HG02885 (cell line): ENCODE results near the gene GNB1L.
"Not testable (repeated sequence)": the region's sequence is repeated elsewhere in the genome, so short reads cannot be mapped to it uniquely, and the experiment has no call there.

ENCODE experiments used
- ATAC-seq: cut with Tn5 transposase; IDR thresholded peaks from one replicate; pipeline ENCODE4 v1.9.1; 2021; ENCODE audit warnings: mild to moderate bottlenecking; ENCODE audit not compliant: unreplicated experiment, poor library complexity

The GNB1L gene

DNA sequence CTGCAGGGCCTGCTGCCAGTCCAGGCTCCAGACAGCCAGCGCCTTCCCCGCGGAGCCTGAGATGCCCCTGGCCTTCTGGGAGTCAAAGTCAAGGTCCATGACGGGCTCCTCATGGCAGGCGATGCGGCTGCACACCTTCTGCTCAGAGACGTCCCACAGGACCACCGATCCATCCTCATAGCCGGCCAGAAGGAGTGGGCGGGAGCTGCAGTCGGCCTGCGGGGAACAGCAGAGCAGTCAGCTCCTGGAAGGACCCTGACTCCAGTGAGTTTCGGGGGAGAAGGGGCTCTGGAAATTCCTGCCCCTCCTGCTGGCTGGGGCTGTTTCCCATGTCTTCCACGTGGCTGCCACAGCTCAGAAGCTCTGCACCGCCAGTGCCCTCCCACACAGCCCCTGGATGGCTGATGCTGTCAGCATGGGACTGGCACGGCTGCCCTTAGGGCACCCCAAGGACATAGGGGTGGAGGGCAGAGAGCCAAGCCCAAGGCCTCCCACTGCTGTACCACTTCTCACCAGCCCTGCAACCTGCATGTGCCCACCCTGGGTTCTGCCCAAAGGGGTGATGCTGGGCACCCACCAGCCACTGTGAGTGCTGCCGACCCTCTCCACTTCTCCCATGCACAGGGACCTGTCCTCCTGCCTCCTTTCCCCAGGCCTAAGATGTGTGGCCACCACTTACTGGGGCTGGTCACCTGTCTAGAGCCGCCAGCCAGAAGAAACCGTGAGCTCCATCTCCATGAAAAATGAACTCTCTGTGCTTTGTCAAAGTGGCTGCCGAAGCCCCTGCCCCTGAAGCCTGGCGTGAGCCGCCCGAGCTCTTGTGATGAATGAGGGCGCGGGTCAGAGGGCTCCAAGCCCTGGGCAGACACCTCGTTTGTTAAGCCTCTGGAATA is 52.4 kb downstream of the GNB1L start:
- ATAC-seq, result no peak

DNA sequence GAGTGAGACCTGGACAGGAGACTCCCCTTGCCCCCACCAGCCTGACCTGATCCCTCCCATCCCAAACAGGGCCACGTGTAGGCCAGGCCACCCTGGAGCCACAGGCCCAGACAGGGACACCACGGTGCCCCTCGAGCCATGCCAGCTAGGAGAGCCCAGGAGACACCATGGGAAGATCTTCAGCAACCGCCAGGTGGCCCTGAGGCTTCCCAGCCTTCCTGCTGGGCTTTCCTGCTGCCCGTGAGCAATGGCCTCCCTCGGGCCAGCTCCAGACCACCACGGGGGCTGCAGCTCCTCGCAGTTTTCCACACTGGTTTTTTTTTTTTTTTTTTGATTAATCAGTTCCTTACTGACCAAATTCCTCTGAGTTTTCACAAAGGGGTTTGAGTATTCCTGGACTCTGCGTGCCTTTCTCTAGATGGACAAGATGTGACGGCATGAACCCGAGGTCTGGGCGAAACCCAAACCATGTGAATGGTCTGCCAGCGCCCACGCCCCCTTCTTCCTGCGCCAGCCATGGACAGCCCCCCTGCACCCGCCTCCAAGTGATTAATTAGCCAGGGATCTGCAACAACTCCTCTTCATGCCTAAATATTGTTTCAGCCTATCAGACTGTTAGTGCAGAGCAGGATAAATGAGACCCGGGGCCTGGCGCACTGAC is 53.2 kb downstream of the GNB1L start:
- no peak for ATAC-seq

DNA sequence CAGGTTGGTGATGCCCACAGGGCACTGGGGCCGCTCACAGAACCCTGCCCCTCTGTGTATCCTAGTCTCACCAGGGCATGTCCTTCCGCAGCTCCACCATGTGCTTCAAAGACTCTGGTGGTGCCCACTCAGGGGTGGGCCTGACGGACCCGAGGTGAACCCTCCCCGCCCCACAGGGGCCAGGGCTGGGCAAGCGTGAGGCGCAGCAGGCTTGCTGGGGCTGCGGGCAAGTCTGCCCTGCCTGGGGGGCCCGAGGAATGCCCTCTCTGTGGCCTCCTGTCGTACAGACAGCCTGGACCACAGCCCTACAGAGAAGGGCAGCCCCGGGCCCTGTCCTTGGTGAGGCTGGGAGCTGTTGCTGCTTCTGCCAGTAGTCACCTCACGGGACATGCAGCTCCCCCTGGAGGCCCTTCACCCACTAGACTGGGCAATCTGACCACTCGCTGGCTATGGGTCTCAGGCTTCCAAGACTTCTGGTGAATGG is 53.9 kb downstream of the GNB1L start:
- ATAC-seq, result no peak

DNA sequence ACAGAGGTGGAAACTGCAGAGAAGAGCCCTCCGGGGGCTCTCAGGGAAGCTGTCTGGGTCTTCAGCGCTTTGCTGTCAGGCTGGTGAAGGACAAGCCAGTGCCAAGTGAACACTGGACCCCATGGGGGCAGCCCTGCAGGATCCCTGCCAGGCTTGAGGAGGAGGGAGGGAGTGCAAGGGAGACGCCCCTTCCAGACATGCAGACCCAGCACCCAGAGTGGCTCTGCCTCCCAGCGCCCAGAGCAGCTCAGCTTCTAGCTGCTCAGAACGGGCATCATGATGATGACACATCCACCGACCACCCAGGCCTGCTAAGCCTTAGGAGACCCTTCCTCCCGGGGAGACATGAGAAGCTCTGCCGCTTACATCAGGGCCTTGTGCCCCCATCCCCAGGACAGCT is 54.4 kb downstream of the GNB1L start:
- no peak for ATAC-seq

DNA sequence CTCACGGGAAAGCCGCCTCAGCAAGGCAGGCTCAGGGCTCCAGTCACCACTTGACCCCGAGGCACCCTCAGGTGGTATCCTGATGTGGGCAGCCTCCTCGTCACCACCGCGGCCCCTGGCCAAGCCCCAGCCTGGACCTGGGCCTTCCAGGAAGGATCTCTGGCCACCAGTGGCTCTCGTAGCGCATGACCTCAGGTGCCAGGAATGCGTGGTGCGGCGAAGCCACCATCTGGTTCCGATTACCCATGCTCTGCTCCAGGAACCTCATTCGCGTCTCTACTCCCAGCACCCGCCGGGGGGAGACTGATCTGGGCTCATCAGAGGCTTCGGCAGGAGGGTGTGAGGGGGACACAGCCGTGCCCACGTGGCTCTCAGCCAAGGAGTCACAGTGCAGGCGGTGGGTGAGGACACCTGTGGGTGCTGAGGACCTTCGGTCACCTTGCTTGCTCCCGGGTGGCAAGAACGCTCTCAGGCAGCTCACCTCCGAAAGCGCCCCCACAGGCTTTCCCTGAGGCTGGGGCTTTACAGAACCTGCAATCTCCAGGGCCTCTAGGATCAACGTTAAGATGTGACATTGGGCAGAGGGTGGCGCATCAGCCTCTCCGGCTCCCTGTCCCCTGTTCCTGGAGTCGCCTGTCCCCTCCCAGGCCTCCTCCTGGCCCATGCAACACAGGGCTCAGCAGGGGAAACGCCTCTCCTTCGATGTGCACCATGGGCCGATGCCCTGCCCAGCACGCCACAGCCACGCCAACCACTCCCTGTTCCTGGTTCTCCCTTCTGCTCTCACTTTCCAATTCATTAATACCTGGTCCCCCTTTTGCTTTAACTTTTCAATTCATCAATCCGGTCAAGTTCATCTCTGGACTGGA is 55.1 kb downstream of the GNB1L start:
- ATAC-seq, result no peak

DNA sequence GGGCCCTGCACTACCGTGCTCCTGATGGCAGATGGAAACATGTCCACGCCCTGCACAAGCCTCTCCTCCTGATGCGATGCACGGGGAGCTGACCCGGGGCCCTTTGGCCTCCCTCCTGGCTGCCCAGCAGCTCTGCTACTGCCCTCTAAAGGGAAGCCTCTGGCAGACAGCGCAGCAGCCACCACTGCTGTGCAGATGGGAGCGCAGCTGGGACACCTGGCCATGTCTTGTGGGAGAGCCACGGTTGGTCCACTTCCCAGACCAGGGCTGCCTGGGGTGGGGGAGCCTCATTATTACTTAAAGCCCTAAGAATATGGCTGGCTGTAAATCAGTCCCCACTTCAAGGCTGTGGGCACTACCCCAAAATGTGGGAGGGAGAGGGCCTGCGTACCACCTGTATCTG is 55.8 kb downstream of the GNB1L start:
- ATAC-seq, result no peak

DNA sequence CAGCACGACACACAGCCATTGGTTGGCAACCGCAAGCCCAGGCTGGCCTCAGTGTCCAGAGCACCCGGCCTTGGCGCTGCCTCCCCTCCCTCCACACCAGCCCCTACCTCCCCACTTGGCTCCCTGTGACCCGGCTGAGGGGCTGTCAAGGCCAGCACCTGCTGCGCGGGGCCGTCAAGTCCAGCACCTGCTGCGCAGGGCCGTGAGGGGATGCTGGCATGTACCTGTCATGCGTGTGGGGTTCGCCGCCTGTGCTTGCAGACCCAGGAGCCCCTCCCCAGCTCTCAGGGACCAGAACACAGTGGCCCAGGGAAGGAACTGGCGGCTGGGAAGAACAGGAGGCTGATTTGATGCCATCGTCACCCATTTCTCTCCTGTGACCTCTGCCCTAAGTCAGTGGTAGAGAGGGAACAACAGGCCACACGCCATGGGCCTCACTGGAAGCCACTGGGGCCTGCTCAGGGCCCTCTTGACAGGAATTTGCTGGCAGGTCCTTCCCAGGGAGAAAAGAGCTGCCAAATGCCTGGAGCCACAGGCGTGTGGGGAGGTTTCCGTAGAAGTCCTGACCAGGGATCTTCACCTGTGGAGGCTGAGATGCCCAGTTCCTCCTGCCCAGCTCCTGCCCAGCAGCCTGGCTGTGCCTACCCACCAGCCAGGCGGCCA is 56.5 kb downstream of the GNB1L start:
- ATAC-seq, result no peak

DNA sequence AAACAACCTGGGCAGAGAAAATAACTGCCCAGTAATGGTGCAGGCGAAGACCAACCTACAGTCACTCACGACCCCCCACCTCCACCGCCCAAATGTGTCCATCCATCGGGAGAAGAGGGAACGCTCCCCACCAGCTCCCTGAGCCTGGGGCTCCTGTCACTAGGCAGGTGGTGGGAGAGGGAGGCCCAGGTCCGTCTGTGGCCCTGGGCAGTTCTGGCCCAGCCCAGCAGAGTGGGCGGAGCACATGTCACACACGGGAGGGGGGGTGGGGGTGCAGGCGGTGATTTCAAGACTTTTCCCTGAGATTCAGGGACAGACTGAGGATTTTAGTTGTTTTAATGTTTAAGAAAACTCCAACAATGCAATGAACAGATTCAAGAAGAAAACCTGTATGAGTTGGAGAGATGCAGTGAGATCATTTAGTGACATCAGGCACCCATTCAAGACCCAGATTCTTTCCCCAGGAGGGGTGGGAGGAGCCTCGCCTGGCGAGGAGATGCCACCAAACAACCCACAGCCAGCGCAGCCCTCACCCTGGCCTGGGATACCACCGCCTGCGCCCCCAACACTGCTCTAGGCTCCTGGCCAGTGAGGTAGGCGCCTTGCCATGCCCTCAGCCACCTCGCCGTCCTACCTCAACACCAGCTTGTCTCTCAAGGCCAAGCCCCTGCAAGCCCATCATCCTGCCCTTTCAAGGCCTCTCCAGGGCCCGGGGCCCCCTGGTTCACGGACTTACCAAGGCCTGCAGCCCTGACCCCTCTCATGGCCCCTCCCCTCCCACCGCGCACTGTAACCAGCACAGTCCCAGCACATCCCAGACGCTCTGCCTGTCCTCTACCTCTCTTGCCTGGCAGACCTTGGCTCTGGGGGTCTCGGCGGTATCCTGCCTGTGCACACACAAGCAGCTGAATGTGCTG is 57.3 kb downstream of the GNB1L start:
- ATAC-seq, result no peak

DNA sequence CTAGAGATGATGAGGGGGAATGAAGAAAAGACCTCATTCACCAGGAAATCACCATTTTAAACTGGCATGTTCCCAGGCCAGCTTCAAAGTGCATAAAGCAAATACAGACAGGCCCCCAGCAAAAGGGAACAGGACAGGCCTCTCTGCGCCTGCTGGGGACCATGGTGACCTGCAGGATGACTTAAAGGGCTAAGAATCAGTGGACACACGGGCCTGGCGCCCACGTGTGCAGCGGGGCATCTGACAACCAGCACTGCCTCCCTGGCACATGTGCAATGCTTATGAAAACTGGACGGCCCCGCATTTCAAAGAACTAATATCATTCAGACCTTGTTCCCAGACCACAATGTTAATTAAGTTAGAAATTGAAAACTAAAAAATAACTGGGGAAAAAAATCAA is 58.5 kb downstream of the GNB1L start:
- ATAC-seq, result no peak

DNA sequence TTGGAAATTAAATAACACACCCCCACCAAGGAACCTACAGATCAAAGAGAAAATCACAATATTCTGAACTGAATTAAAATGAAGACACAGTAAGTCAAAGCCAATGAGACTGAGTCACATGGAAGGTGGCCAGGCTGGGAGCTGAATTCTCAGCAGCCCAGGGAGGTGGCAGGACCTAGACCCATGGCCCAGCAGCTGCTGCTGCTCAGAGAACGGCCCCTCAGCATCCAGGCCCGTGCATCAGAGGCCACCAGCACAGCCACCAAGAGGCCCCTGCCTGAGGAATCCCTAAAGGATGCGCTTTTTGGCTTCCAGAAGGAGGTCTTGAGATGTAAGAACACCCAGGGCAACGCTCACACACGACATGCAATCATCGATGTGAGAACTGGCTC is 59.1 kb downstream of the GNB1L start:
- no peak for ATAC-seq

DNA sequence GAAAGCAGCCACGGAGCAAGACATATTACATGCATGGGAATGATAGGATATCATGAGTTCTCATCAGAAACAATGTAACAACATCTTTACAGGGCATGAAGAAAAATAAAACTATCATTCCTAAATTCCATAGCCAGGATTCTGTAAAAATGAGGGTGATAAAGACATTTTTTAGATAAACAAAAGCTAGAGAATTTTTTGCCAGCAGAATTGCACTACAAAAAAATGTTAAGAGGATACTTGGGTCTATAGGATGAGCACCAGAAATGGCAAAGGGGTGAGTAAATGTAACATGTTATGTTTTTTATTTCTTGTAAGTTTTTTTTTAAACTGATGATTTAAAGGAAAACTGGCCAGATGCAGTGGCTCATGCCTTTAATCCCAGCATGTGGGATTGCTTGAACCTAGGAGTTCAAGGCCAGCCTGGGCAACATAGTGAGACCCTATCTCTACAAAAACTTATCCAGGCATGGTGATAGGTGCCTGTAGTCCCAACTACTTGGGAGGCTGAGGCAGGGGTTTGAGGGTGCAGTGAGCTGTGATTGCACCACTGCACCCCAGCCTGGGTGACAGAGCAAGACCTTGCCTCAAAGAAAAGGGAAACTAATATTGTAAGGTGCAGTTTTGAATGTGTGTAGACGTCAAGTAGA is 60.9 kb downstream of the GNB1L start:
- no peak for ATAC-seq

DNA sequence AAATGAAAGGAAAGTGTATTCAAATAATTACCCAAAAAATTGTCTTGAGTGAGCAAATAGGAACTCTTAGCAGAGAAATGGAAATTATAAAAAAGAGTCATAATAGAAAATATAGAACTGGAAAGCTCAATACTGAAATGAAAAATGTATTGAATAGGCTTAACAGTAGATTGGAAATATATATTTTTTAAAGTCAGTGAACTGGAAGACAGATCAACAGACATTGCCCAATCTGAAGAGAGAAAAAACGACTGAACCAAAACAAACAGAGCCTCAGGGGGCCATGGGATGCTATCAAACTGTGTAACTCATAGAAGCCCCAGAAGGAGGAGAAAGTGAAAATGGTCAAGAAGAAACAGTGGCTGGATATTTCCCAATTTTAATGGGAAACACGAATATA is 61.5 kb downstream of the GNB1L start:
- no peak for ATAC-seq

DNA sequence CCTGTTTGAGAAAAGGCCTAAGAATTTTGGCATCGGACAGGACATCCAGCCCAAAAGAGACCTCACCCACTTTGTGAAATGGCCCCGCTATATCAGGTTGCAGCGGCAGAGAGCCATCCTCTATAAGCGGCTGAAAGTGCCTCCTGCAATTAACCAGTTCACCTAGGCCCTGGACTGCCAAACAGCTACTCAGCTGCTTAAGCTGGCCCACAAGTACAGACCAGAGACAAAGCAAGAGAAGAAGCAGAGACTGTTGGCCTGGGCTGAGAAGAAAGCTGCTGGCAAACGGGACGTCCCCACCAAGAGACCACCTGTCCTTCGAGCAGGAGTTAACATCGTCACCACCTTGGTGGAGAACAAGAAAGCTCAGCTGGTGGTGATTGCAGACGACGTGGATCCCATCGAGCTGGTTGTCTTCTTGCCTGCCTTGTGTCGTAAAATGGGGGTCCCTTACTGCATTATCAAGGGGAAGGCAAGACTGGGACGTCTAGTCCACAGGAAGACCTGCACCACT is 62.2 kb downstream of the GNB1L start:
- ATAC-seq, result not testable (repeated sequence)

DNA sequence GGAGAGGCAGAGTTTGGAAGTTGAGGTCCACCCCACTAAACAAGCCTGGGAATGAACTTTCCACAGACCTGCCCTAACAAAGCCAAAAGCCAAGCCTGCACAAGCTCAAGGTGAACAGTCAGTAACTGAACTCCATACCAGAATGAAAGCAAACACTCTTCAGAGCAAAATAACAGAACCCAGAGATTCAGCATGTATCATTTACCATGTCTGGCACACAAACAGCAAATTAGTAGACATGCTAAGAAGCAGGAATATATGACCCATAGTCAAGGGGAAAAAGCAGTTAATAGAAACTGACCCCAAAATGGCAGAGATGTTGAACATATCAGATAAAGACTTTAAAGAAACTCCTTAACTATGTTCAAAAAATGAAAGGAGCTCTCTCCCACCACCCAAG is 62.8 kb downstream of the GNB1L start:
- ATAC-seq, result no peak

DNA sequence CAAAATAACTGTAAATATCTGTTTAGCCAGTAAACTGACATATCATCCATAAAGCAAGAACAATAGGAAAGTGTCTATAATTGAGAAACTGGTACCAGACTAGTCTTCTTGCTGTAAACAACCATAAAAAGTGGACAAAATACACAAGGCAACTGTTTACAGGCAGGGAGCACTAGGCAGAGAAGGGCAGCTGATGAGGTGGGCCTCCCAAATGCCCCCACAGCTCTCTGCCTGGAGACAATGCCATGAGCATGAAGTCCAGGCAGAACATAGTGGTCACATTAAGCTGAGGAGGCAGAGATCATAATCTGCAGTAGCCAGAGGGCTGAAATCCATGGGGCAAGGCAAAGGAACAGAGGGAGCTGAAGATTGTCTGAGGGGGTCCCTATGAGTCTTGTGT is 63.4 kb downstream of the GNB1L start:
- no peak for ATAC-seq

DNA sequence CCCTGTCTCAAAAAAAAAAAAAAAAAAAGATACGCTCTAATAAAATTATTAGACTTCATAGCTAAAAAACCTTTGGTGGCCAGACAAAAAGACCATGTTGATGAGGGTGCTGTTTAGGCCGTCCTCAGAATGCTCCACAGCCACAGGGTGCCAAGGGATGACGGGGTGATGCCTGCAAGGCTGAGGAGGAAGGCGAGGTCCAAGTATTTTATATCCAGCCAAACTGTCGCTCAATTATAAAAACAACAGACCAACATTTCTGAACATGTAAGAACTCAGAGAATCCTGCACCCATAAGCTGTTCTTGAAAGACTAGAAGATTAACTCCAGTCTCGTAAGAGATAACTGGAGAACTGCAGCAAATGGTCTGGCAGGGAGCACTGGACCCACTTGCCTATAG is 64.8 kb downstream of the GNB1L start:
- ATAC-seq, result no peak

DNA sequence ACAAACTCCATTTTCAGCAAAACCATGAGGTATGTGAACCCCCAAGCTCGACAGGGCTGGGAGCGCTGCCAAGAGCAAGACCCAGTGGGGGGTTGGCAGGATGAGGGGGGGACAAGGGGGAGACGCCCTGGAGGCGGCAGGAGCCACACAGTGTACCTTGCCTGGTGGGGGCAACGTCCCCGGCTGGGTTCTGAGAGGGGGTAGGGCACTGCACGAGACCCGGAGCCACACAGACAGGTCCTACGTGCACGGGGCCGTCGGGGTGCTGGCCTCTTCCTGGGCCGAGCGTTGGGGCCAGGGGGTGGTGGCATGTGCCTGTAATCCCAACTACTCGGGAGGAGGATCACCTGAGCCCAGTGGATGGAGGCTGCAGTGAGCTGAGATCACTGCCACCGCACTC is 65.3 kb downstream of the GNB1L start:
- ATAC-seq, result no peak

DNA sequence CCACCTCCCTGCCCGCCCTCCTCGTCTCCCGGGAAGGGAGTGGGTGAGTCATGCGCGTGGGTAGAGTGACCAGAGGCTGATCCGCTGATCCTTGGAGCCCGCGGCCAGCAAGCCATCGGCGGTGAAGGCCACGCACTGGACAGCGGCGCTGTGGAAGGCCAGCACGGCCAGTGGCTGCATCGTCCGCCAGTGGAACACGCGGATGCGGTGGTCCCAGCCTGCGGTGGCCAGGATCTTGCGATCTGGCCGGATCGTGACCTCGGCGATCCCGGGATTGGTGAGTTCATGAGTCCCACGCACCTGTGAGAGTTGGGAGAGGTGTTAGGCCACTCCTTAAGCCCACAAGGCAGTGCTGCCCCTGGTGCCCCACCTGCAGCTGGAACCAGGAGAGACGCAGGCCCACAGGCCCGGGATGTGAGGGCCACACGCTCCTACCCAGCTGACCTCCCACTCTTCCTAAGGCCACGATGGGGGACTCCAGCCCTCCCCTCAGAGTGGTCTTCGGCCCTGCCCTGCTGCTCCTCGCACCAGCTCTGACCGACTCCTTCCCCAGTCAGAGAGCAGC is 65.9 kb downstream of the GNB1L start:
- ATAC-seq, result no peak
